Keratinocyte (primary cell): ENCODE data around the gene PSD2.

Source experiments
- EZH2 ChIP-seq: IDR thresholded peaks from one replicate; pipeline ENCODE4 v1.6.1; 2012; ENCODE audit warnings: inconsistent platforms, mild to moderate bottlenecking, low read length, moderate library complexity
- TF ChIP-seq, protein P1 (sequence below), 3 experiments: IDR thresholded peaks in 1 of 3; conservative IDR thresholded peaks in 1 of 3; optimal IDR thresholded peaks in 1 of 3; 2 replicates in 2 of 3; 3 replicates in 1 of 3; pipeline versions ENCODE3 to v1.5.1; 2011; ENCODE audit warnings: low read length in 3 of 3, mild to moderate bottlenecking in 3 of 3, moderate library complexity in 2 of 3, control low read depth in 1 of 3, inconsistent platforms in 1 of 3; ENCODE audit not compliant: insufficient read depth in 2 of 3; ENCODE audit errors: extremely low read depth in 1 of 3

- TF ChIP-seq, protein P1, sequence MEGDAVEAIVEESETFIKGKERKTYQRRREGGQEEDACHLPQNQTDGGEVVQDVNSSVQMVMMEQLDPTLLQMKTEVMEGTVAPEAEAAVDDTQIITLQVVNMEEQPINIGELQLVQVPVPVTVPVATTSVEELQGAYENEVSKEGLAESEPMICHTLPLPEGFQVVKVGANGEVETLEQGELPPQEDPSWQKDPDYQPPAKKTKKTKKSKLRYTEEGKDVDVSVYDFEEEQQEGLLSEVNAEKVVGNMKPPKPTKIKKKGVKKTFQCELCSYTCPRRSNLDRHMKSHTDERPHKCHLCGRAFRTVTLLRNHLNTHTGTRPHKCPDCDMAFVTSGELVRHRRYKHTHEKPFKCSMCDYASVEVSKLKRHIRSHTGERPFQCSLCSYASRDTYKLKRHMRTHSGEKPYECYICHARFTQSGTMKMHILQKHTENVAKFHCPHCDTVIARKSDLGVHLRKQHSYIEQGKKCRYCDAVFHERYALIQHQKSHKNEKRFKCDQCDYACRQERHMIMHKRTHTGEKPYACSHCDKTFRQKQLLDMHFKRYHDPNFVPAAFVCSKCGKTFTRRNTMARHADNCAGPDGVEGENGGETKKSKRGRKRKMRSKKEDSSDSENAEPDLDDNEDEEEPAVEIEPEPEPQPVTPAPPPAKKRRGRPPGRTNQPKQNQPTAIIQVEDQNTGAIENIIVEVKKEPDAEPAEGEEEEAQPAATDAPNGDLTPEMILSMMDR (optimal IDR thresholded peaks at IDR 0.05 in 1 of 3, IDR thresholded peaks at IDR 0.05 in 1 of 3, conservative IDR thresholded peaks at IDR 0.05 in 1 of 3; ENCODE audit: extremely low read depth in 1 of 3, insufficient read depth in 2 of 3, low read length in 3 of 3): no peak
- no peak for TF ChIP-seq EZH2
Measured at GRCh38 chr5:139749242-139749641, 46.4 kb upstream of the PSD2 start.
